HEK293 (cell line): ENCODE results near the gene DPF3.
A peak's percentile ranks its signal among the peaks of the same experiment; 100 is the strongest.

ENCODE experiments used
- CTCF ChIA-PET: fragments of 350-600 bp; formaldehyde crosslinking; extraction: SDS; loops from one replicate; lab custom pipeline; 2021; ENCODE audit warnings: antibody characterized with exemption; lab: Yijun Ruan, JAX
- POLR2A ChIA-PET: fragments of 300-600 bp; formaldehyde crosslinking; extraction: SDS; loops from one replicate; lab custom pipeline; 2020; ENCODE audit warnings: antibody characterized with exemption, inconsistent platforms; lab: Yijun Ruan, JAX
- H3K27ac ChIP-seq: fragments of 200-500 bp; sonication (Bioruptor generic); 2 replicates; pipeline ENCODE4 v1.5.1; 2014; ENCODE audit warnings: low read depth, low read length, control low read depth, inconsistent platforms; ENCODE audit errors: extremely low read depth
- H3K36me3 ChIP-seq, 2 experiments: fragments of 200-500 bp in 1 of 2; sonication (Bioruptor generic) in 1 of 2; 1 replicate in 1 of 2; 2 replicates in 1 of 2; pipeline ENCODE4 v1.5.1; 2014 to 2017; ENCODE audit warnings: inconsistent platforms in 2 of 2, low read length in 2 of 2; ENCODE audit not compliant: control insufficient read depth in 2 of 2, insufficient read depth in 1 of 2
- H3K4me1 ChIP-seq: fragments of 200-500 bp; sonication (Bioruptor generic); 2 replicates; pipeline ENCODE4 v1.5.1; 2014; ENCODE audit warnings: mild to moderate bottlenecking, low read length, inconsistent platforms; ENCODE audit not compliant: control insufficient read depth, insufficient read depth
- H3K4me3 ChIP-seq: 2 replicates; pipeline ENCODE4 v1.5.1; 2011; ENCODE audit warnings: low read depth, mild to moderate bottlenecking, control low read depth, low read length, moderate library complexity
- H3K9me3 ChIP-seq: fragments of 200-500 bp; sonication (Bioruptor generic); 2 replicates; pipeline ENCODE4 v1.5.1; 2014; ENCODE audit warnings: low read depth, low read length, inconsistent platforms; ENCODE audit not compliant: control insufficient read depth, insufficient read depth
- EGR2 ChIP-seq: fragments of 450-650 bp; formaldehyde crosslinking; IDR thresholded peaks from 2 replicates; pipeline ENCODE4 v1.5.1; 2016; ENCODE audit warnings: low read depth, missing biosample characterization, missing genetic modification characterization
- KLF16 ChIP-seq: fragments of 450-650 bp; formaldehyde crosslinking; IDR thresholded peaks from 2 replicates; pipeline ENCODE4 v1.5.1; 2017; ENCODE audit warnings: missing biosample characterization, missing genetic modification characterization
- ZFHX2 ChIP-seq: fragments of 450-650 bp; formaldehyde crosslinking; conservative IDR thresholded peaks from 2 replicates; pipeline ENCODE4 v1.5.1; 2016; ENCODE audit warnings: missing biosample characterization, missing genetic modification characterization
- ZIC2 ChIP-seq: fragments of 450-650 bp; formaldehyde crosslinking; IDR thresholded peaks from 2 replicates; pipeline ENCODE4 v1.5.1; 2016; ENCODE audit warnings: missing biosample characterization, missing genetic modification characterization
- ZNF146 ChIP-seq: fragments of 450-650 bp; formaldehyde crosslinking; IDR thresholded peaks from 2 replicates; pipeline ENCODE4 v1.5.1; 2016; ENCODE audit warnings: missing biosample characterization, missing genetic modification characterization
- ZNF341 ChIP-seq: fragments of 450-650 bp; formaldehyde crosslinking; IDR thresholded peaks from 2 replicates; pipeline ENCODE4; 2016; ENCODE audit warnings: low read depth, missing biosample characterization, missing genetic modification characterization
- ZNF391 ChIP-seq: fragments of 450-650 bp; formaldehyde crosslinking; IDR thresholded peaks from 2 replicates; pipeline ENCODE4 v1.5.1; 2016; ENCODE audit warnings: low read depth, missing biosample characterization, missing genetic modification characterization, borderline replicate concordance
- ZNF426 ChIP-seq: fragments of 450-650 bp; formaldehyde crosslinking; IDR thresholded peaks from 2 replicates; pipeline ENCODE4 v1.5.1; 2017; ENCODE audit warnings: missing biosample characterization, missing genetic modification characterization, mild to moderate bottlenecking, inconsistent platforms, moderate library complexity
- ZNF521 ChIP-seq: fragments of 450-650 bp; formaldehyde crosslinking; IDR thresholded peaks from 2 replicates; pipeline ENCODE4 v1.5.1; 2017; ENCODE audit warnings: missing biosample characterization, mild to moderate bottlenecking, missing genetic modification characterization
- ZNF548 ChIP-seq: fragments of 450-650 bp; formaldehyde crosslinking; IDR thresholded peaks from 2 replicates; pipeline ENCODE4 v1.5.1; 2016; ENCODE audit warnings: missing biosample characterization, missing genetic modification characterization
- ZNF629 ChIP-seq: fragments of 450-650 bp; formaldehyde crosslinking; IDR thresholded peaks from 2 replicates; pipeline ENCODE4 v1.5.1; 2017; ENCODE audit warnings: missing biosample characterization, missing genetic modification characterization
- ZNF747 ChIP-seq: fragments of 450-650 bp; formaldehyde crosslinking; IDR thresholded peaks from 2 replicates; pipeline ENCODE4 v1.5.1; 2016; ENCODE audit warnings: missing biosample characterization, missing genetic modification characterization
- ZNF843 ChIP-seq: fragments of 450-650 bp; formaldehyde crosslinking; IDR thresholded peaks from 2 replicates; pipeline ENCODE4 v1.5.1; 2016; ENCODE audit warnings: missing biosample characterization, missing genetic modification characterization
- TF ChIP-seq, protein P1 (sequence below): IDR thresholded peaks from 2 replicates; pipeline ENCODE4 v1.6.1; 2011; ENCODE audit warnings: mild to moderate bottlenecking, low read depth, low read length, borderline replicate concordance
- TF ChIP-seq, protein P2 (sequence below): fragments of 450-650 bp; formaldehyde crosslinking; IDR thresholded peaks from 2 replicates; pipeline ENCODE4 v1.5.1; 2016; ENCODE audit warnings: missing biosample characterization, missing genetic modification characterization, low read depth
- TF ChIP-seq, protein P3 (sequence below): fragments of 450-650 bp; formaldehyde crosslinking; IDR thresholded peaks from 2 replicates; pipeline ENCODE4 v1.5.1; 2016; ENCODE audit warnings: missing biosample characterization, missing genetic modification characterization

The DPF3 gene

DNA sequence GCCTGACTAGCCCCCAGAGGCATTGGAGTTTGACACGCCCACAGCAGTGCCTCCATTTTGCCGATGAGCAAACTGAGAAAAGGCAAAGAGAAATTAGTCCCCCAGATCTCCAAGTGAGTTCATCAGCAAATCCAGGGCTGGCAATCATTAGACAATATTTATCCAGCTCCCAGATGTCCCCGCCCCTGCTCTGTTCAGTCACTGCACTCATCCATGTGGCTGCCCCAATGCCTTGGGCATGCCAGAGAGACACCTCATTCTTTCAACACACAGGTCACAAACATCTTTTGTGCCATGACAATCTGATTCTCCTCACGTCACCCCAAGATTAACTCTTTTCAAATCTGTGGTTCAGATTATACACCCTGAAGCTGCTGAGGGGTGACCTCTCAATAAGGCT, 43.5 kb downstream of the DPF3 start:
- TF ChIP-seq KLF16 (tag by site-specific recombination) (no peak), ZFHX2 (tag by site-specific recombination) (peak; percentile 41; the same call in 1 of the 2 replicates)
- H3K4me3 ChIP-seq: no peak overlapping the region
- H3K36me3 ChIP-seq: no peaks in the 10 kb centered on the region; a peak in 1 of 3 replicates
- ChIA-PET POLR2A (no interaction called here), CTCF (no interaction called here)
- no peaks in the 10 kb centered on the region for H3K9me3 ChIP-seq
- no peaks in the 10 kb centered on the region for H3K4me1 ChIP-seq
- H3K27ac ChIP-seq: no peak overlapping the region

DNA sequence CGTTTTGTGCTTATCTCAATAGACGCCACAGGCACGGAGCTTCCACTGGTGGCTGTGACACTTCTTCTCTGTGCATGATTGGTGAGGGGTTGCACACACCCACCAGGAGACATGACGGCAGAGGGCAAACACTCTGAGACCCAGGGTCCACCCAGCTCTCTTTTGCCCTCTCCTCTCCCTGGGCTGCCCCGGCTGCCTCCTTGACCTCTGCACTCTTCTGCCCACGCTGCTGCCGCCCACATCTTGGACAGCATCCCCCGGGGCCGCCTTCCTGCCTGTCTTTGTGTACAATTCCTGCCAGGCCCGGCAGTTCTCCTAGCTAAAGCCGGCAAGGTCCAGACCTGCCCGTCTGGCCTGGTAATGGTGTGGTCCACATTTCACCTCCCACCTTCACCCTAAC, 44.7 kb downstream of the DPF3 start:
- H3K9me3 ChIP-seq: no peaks in the 10 kb centered on the region
- TF ChIP-seq EGR2 (tag by site-specific recombination): peak; percentile 75
- TF ChIP-seq ZNF391 (tag by site-specific recombination): no peak
- TF ChIP-seq ZFHX2 (tag by site-specific recombination): peak; percentile 74
- TF ChIP-seq, all 188 proteins: peak for 2
- Histone ChIP-seq H3K4me1 (no peaks in the 10 kb centered on the region), H3K4me3 (no peak overlapping the region), H3K36me3 (no peaks in the 10 kb centered on the region; a peak in 1 of 3 replicates), H3K27ac (no peak overlapping the region)
- POLR2A ChIA-PET: no interaction called here
- CTCF ChIA-PET: interaction anchor here (0.8 kb wide), 1 partner anchor 55 kb away, joined by 6 read pairs; no protein-coding TSS in a partner anchor

DNA sequence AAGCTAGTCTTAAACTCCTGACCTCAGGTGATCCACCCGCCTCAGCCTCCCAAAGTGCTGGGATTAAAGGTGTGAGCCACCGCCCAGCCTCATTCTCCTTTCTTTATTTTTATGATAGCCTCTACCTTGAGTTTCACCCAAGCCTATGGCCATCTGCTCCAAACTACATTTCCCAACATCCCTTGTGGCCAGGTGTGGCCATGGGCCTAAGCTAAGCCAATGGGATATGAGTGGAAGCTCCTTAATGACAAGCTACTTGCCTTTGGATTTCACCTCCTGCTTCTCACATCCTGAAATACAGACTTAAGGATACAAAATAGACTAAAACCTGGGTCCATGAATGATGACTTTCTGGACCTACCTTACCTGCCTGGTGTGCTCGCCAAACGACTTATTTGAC, 46.2 kb downstream of the DPF3 start:
- no peaks in the 10 kb centered on the region for H3K36me3 ChIP-seq
- no peak overlapping the region for H3K4me3 ChIP-seq
- no peak overlapping the region for H3K27ac ChIP-seq
- no peaks in the 10 kb centered on the region for H3K9me3 ChIP-seq
- CTCF ChIA-PET: interaction anchor here (0.6 to 0.7 kb wide), 3 partner anchors 54 to 339 kb away, joined by 3 read pairs; no protein-coding TSS in a partner anchor
- POLR2A ChIA-PET: no interaction called here
- TF ChIP-seq, protein P1, sequence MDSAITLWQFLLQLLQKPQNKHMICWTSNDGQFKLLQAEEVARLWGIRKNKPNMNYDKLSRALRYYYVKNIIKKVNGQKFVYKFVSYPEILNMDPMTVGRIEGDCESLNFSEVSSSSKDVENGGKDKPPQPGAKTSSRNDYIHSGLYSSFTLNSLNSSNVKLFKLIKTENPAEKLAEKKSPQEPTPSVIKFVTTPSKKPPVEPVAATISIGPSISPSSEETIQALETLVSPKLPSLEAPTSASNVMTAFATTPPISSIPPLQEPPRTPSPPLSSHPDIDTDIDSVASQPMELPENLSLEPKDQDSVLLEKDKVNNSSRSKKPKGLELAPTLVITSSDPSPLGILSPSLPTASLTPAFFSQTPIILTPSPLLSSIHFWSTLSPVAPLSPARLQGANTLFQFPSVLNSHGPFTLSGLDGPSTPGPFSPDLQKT: no peak
- TF ChIP-seq, protein P2, sequence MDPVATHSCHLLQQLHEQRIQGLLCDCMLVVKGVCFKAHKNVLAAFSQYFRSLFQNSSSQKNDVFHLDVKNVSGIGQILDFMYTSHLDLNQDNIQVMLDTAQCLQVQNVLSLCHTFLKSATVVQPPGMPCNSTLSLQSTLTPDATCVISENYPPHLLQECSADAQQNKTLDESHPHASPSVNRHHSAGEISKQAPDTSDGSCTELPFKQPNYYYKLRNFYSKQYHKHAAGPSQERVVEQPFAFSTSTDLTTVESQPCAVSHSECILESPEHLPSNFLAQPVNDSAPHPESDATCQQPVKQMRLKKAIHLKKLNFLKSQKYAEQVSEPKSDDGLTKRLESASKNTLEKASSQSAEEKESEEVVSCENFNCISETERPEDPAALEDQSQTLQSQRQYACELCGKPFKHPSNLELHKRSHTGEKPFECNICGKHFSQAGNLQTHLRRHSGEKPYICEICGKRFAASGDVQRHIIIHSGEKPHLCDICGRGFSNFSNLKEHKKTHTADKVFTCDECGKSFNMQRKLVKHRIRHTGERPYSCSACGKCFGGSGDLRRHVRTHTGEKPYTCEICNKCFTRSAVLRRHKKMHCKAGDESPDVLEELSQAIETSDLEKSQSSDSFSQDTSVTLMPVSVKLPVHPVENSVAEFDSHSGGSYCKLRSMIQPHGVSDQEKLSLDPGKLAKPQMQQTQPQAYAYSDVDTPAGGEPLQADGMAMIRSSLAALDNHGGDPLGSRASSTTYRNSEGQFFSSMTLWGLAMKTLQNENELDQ (tag by site-specific recombination): no peak
- TF ChIP-seq ZNF341 (tag by site-specific recombination): no peak
- TF ChIP-seq, protein P3, sequence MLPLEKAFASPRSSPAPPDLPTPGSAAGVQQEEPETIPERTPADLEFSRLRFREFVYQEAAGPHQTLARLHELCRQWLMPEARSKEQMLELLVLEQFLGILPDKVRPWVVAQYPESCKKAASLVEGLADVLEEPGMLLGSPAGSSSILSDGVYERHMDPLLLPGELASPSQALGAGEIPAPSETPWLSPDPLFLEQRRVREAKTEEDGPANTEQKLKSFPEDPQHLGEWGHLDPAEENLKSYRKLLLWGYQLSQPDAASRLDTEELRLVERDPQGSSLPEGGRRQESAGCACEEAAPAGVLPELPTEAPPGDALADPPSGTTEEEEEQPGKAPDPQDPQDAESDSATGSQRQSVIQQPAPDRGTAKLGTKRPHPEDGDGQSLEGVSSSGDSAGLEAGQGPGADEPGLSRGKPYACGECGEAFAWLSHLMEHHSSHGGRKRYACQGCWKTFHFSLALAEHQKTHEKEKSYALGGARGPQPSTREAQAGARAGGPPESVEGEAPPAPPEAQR (tag by site-specific recombination): no peak
- no peak for TF ChIP-seq ZNF747 (tag by site-specific recombination)
- no peak for TF ChIP-seq ZNF843
- TF ChIP-seq ZNF146: no peak
- no peak for TF ChIP-seq ZNF426 (tag by site-specific recombination)
- no peaks in the 10 kb centered on the region for H3K4me1 ChIP-seq

DNA sequence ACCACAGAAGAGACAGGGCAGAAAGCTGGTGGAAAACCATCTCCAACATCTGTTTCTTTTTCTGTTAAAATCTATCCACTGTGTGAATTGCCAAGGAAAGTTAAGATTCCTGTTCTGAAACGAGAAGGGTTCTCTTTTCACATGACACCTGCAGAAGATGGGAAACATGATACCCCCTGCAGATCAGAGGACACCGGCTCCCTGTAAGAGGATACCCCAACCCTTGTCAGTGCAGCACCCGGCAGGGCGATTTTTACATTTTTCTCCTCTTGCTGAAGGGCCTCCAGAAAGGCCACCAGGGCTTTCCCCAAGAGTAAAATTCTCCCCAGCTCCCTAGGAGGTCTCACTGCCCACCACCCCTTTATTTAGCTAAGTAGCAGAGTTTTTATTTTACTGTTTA, 48.2 kb downstream of the DPF3 start:
- no peaks in the 10 kb centered on the region for H3K9me3 ChIP-seq
- no peaks in the 10 kb centered on the region for H3K36me3 ChIP-seq
- no peak overlapping the region for H3K4me3 ChIP-seq
- no peak for TF ChIP-seq ZNF629 (tag by site-specific recombination)
- no peak for TF ChIP-seq ZIC2 (tag by site-specific recombination)
- TF ChIP-seq ZNF548 (tag by site-specific recombination): no peak
- no peak for TF ChIP-seq ZNF521 (tag by site-specific recombination)
- no peaks in the 10 kb centered on the region for H3K4me1 ChIP-seq
- CTCF ChIA-PET: no interaction called here
- H3K27ac ChIP-seq: no peak overlapping the region
- POLR2A ChIA-PET: no interaction called here
